Measurements from ENCODE around the gene SLC49A3. TPM values are rescaled to one million over a fixed set of nuclear protein-coding genes. Genes with fewer than 3 reads are reported as not detected.

The SLC49A3 gene
- total RNA-seq, 1 experiment from 2014 or later: 5.5 TPM

DNA sequence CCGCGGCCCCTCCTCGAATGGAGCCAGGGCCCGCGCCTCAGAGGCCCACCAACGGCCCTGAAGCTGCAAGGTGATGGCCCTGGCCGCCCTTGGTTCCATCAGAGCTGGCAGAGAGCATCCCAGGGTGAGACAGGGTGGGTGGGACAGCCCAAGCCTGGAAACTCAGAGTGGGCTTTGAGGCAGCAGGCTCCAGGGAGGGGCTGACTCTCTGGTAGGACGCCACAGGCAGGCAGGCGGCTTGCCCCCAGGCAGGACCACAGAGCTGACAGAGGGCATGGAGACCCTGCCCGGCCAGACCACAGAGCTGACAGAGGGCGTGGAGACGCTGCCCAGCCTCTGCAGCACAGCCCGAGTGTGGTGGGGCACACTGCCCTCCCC is 9.9 kb downstream of the SLC49A3 start (continued):
- TF ChIP-seq, protein P1, sequence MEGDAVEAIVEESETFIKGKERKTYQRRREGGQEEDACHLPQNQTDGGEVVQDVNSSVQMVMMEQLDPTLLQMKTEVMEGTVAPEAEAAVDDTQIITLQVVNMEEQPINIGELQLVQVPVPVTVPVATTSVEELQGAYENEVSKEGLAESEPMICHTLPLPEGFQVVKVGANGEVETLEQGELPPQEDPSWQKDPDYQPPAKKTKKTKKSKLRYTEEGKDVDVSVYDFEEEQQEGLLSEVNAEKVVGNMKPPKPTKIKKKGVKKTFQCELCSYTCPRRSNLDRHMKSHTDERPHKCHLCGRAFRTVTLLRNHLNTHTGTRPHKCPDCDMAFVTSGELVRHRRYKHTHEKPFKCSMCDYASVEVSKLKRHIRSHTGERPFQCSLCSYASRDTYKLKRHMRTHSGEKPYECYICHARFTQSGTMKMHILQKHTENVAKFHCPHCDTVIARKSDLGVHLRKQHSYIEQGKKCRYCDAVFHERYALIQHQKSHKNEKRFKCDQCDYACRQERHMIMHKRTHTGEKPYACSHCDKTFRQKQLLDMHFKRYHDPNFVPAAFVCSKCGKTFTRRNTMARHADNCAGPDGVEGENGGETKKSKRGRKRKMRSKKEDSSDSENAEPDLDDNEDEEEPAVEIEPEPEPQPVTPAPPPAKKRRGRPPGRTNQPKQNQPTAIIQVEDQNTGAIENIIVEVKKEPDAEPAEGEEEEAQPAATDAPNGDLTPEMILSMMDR (IDR thresholded peaks at IDR 0.05 in 2 of 3, conservative IDR thresholded peaks at IDR 0.05 in 1 of 3; ENCODE audit: borderline replicate concordance in 1 of 3, insufficient read depth in 1 of 3, low read depth in 2 of 3, low read length in 2 of 3): no peak
- TF ChIP-seq POLR2A (IDR thresholded peaks at IDR 0.05; ENCODE audit: borderline replicate concordance, extremely low read depth, insufficient read depth, insufficient read length): no peak
- TF ChIP-seq, protein P2, sequence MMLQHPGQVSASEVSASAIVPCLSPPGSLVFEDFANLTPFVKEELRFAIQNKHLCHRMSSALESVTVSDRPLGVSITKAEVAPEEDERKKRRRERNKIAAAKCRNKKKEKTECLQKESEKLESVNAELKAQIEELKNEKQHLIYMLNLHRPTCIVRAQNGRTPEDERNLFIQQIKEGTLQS (IDR thresholded peaks at IDR 0.05): no peak
- no peak for TF ChIP-seq ZFX (IDR thresholded peaks at IDR 0.05)
- TF ChIP-seq EGR1 (IDR thresholded peaks at IDR 0.05; ENCODE audit: low read depth): no peak
- TF ChIP-seq, protein P3, sequence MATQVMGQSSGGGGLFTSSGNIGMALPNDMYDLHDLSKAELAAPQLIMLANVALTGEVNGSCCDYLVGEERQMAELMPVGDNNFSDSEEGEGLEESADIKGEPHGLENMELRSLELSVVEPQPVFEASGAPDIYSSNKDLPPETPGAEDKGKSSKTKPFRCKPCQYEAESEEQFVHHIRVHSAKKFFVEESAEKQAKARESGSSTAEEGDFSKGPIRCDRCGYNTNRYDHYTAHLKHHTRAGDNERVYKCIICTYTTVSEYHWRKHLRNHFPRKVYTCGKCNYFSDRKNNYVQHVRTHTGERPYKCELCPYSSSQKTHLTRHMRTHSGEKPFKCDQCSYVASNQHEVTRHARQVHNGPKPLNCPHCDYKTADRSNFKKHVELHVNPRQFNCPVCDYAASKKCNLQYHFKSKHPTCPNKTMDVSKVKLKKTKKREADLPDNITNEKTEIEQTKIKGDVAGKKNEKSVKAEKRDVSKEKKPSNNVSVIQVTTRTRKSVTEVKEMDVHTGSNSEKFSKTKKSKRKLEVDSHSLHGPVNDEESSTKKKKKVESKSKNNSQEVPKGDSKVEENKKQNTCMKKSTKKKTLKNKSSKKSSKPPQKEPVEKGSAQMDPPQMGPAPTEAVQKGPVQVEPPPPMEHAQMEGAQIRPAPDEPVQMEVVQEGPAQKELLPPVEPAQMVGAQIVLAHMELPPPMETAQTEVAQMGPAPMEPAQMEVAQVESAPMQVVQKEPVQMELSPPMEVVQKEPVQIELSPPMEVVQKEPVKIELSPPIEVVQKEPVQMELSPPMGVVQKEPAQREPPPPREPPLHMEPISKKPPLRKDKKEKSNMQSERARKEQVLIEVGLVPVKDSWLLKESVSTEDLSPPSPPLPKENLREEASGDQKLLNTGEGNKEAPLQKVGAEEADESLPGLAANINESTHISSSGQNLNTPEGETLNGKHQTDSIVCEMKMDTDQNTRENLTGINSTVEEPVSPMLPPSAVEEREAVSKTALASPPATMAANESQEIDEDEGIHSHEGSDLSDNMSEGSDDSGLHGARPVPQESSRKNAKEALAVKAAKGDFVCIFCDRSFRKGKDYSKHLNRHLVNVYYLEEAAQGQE (IDR thresholded peaks at IDR 0.05; ENCODE audit: low read depth): no peak
- TF ChIP-seq ELF1 (IDR thresholded peaks at IDR 0.05; ENCODE audit: borderline replicate concordance, low read depth): no peak
- TF ChIP-seq, protein P4, sequence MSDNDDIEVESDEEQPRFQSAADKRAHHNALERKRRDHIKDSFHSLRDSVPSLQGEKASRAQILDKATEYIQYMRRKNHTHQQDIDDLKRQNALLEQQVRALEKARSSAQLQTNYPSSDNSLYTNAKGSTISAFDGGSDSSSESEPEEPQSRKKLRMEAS (IDR thresholded peaks at IDR 0.05): no peak
- no peak for TF ChIP-seq SP1 (IDR thresholded peaks at IDR 0.05; ENCODE audit: low read depth)

Data from HCT116 (cell line).